ENCODE data around the gene RBM20.
"Not testable (repeated sequence)": the region's sequence is repeated elsewhere in the genome, so short reads cannot be mapped to it uniquely, and the experiment has no call there.

The RBM20 gene

DNA sequence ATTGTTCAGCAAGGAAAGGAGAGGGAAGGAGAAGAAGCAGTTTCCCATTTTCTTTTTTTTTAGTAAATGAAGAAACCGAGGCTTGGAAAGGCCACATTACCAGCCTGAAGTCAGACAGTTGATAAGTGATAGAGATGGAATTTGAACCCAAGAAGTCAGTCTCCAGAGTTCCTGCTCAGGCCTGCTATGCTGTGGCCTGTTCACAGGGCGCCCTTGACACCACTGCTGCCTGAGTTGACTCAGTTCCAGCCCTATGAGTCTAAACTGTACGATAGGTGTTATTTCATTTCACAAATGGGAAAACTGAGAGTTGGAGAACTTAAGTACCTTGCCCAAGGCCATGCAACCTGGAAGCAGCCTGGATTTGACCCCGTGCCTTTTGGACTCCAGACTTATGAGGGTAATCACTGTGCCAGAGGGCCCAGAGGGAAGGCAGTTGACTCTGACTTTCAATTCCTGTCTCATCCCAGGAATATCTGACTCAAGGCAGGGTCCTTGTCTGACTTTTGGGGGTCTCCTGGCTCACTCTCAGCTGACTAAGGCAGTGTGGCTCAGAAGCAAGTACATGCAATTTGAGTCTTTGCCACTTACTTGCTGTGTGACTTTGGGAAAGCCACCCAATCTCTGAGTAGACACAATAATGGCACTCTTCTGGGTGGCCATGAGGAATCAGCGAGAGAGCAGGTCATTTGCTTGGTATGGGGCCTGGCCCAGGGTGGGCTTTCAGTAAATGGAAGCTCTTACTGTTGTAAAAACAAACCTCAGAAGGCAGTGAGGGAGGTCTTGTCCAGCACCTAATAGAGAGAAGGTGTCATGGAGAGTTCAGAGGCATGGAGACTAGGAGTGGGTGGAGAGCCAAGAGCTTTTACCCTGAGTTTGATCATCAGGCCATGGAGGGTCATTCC lies 17.9 kb upstream of the RBM20 start:
- no peak for DNase-seq

DNA sequence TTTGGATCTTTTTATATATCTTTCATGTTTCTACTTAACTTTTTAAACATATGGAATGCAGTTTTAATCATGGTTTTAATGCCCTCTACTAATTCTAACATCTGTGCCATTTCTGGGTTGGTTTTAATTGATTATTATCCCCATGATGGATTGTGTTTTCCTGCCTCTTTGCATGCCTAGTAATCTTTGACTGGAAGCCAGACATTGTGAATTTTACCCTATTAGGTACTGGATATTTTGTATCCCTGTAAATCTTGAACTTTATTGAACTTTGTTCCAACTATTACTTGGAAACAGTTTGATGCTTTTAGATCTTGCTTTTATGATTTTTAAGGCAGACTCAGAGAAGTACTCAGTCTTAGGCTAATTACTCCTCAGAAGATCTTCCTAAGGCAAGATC lies 16.0 kb upstream of the RBM20 start:
- DNase-seq: no peak

DNA sequence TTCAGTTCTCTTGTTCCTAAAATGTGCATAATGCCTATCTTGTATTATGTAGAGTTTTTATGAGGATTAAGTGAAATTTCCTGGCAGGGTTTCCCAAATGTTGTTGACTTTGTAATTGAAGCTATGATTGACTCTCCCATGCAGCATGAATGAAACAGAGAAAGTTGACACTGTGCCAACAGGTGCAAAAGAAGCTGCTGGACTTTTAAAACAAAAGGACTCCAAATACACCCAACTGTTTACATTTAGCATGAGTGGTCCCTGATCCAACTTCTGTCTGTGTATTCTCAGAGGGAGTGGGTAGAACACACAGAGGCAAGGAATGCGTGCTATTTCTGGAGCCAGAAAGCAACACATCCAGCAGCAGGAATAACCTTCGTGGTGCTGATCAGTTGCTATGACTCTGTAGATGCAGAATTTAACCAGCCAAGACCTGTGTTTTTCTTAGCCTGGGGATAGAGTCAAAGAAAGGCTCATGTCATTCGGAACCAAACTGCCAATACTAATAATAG lies 14.4 kb upstream of the RBM20 start:
- DNase-seq: no peak

- no peak for DNase-seq
Observed at GRCh38 chr10:110631934-110632333, 12.2 kb upstream of the RBM20 start.

DNA sequence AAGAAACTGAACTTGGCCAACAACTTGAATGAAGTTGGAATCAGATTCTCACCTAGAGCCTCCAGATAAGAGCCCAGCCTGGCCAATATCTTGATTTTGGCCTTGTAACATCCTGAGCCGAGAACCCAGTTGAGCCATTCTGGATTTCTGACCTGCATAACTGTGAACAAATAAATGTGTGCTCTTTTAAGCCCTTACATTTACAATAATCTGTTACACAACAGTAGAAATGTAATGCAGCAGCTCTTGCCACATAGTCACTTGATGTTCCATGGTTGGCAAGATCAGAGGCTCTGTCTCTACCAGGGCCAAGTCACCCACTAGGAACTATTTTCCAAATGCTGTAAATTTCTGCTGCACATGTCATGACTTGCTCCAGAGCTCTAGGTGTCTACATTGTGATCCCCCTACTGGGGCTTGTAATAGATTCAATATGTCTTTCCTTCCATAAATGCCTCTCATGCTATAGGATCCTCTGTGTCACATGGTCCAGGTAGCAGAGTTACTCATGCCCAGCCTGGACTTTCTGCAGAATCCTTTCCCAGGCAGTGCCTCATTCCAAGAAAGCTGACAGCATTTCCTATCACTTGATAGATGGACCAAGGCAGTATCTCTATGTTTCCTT lies 11.4 kb upstream of the RBM20 start:
- no peak for DNase-seq

GRCh38 chr10:110634527-110635209 lies 9.5 kb upstream of the RBM20 start:
- no peak for DNase-seq

DNA sequence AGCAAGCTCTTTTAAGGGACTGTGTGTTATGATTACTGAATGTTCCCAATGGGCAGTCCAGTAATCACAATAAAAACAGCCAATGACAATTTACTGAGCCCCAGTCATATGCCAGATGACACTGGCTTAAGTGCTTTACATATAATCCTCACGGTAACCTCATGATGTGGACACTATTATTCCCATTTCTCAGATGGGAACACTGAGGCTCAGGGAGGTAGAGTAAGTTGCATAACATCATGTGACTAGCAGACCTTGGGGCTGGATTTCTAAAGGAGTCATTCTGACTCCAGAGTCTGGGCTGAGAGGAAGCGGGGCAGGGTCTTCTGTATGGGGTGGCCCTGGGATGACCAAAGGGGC lies 7.6 kb upstream of the RBM20 start:
- no peak for DNase-seq

DNA sequence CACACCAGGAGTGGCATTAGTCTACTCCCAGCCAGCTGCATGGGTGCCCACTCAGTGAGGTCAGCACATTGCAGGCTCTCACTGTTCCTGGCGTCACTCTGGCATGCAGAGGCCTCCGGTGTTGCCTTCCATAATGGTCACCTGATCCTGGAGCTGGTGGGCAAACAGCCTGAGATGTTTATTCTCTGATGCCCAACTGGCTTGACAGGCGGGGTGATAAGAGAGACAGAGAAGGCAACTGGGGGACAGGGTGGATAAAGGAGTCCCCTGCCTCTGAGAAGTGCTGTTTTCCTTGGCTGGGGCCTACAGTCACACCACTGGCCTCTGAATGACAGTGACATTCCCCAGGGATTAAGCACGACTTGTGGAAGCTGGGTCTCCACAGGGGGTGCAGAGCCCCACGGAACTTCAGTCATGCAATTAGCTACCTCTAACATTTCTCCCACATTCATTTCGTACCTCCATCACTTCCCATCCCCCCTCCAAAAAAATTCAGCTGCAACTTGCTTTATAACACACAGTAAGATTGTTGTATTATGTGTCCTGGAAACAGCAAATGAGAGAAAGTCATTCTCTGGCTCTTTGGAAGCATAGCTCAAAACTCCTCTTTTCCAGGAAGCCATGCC lies 7.1 kb upstream of the RBM20 start:
- DNase-seq: no peak

DNA sequence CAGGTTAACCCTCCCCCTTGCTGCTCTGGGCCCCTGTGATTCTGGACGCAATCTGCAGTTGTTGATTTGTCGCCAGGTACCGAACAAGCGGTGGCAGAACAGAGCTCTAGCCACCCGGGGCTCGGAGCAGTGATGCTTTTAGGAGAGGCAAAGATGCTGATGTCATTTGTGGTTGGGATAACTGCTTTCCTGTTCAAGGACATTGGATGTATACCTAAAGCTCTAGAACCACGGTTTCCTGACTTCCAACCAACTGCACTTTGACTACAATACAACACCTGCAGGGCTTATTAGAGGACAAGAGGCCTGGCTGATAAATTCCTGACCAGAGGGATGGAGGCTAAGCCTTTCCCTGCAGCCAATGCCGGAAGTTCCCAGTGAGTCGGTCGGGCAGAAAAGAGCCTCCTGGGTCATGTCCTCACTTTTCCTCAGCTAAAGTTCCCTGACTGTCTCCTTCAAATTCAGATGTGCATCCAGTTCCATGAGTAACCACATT lies 6.5 kb upstream of the RBM20 start:
- DNase-seq: no peak

GRCh38 chr10:110638319-110638718 lies 5.8 kb upstream of the RBM20 start:
- DNase-seq: no peak

- DNase-seq: not testable (repeated sequence)
Observed at GRCh38 chr10:110639046-110639445, 5.1 kb upstream of the RBM20 start.

- DNase-seq: not testable (repeated sequence)
Observed at GRCh38 chr10:110639858-110640257, 4.3 kb upstream of the RBM20 start.

DNA sequence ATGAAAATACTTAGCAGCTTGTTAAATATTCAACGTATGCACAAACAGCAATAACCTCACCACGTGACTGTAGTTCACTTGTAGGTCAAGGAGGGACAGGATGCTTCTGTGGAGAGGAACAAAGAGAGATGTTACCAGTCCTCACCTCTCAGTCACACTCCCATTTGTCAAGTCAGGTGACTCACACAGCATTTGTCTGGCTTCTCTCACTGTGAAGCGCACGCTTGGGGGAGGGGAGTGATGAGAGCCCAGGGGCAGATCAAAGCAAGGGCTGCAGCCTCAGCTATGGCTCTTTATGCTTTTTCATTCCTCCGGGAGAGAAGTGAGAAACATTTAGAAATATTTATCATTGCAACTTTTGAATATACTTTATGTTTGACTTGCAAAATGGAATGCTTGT lies 2.9 kb upstream of the RBM20 start:
- DNase-seq: peak; percentile 59

DNA sequence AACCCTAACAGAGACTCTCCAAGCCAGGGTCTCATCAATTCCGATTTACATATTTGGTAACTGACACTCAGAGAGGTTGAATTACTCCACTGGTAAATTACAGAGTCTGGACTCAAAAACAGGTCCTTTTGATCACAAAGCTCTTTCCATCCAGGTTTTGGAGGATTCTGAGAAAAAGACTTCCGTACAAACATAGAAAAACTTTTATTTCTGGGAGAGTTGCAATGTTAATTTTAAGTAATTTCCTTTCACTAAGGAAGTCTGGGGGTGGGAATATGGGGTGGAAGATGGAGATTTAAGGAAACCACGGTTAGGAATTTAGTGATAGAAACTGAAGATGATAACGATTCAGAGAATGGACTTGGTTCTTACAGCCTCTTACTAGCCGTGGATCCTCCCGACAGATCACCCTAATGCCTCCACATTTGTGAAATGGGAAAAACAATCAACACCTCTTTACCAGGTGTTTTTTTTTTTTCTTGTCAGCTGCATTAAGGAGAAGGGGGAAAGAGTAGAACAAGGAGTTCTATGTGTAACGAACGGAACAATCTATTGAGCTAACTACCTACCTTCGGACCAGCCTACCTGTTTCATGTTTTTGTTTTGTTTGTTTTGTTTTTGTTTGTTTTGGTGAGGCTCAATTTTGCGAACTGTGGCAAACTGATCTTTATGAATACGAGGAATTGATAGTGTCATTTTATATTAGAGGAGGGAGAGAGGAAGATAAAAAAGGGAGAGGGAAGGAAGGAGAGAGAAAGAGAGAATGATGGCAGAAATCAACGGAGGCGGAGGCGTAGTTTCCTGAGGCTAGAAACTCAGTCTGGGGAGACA lies 1.7 kb upstream of the RBM20 start:
- no peak for DNase-seq

DNA sequence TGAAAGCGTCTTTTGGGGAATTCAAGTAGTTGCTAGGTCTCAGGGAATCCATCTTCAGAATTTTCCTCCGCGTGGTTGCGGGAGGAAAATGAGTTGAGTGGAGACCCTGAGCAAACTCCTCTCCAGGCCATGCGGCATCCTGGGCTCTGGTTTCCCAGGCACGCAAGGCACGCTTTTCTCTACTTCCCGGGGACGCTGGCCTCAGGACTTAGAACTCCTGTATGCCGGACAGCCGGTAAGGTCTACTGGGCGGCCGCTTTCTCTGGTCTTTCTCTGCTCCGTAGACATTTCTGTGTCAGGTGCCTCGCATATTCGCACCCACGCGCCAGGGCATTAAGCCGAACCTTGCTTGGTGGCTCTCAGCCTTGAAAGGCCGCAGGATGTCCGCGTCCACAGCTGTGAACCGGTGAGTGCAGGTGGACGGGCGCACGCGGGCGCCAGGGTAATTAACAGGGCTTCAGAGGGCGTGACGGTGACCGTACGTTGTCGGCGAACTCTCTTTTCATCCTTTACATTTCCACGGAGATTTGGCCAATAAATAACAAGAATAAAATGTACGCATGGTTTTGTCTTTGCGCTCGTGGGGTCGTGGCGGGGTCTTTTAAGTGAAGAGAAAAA lies 992 bp upstream of the RBM20 start:
- no peak for DNase-seq

- DNase-seq: no peak
Observed at GRCh38 chr10:110644598-110645462, 694 bp downstream of the RBM20 start.

GRCh38 chr10:110646417-110647135 lies 2.4 kb downstream of the RBM20 start:
- no peak for DNase-seq

- DNase-seq: no peak
Observed at GRCh38 chr10:110647136-110647430, 2.9 kb downstream of the RBM20 start.

GRCh38 chr10:110648692-110649346 lies 4.7 kb downstream of the RBM20 start:
- no peak for DNase-seq
